Gastrocnemius medialis (tissue), 4 donors: ENCODE measurements around the gene CSF3.

Experiments
- CTCF ChIP-seq, 5 experiments: fragments of 450-650 bp in 3 of 5; fragments of 200-600 bp in 2 of 5; sonication (generic) in 2 of 5; IDR thresholded peaks in 4 of 5; conservative IDR thresholded peaks in 1 of 5; 1 replicate in 4 of 5; 2 replicates in 1 of 5; pipeline ENCODE4 v1.5.1; 2016 to 2019; ENCODE audit warnings: antibody characterized with exemption in 5 of 5, mild to moderate bottlenecking in 3 of 5, moderate library complexity in 3 of 5
- POLR2A ChIP-seq, 2 donors: fragments of 450-650 bp; IDR thresholded peaks; one replicate each; pipeline ENCODE4 v1.6.1; 2017; ENCODE audit warnings: antibody characterized with exemption in 2 of 2, mild to moderate bottlenecking in 2 of 2, moderate library complexity in 2 of 2

GRCh38 chr17:40063187-40063771 lies 48.0 kb downstream of the CSF3 start:
- TF ChIP-seq POLR2A (IDR thresholded peaks at IDR 0.05) (peak; percentile 49 to 64), CTCF (IDR thresholded peaks at IDR 0.05 in 4 of 5, conservative IDR thresholded peaks at IDR 0.05 in 1 of 5) (no peak)
